Coronary artery (tissue), 2 donors: ENCODE measurements around the gene MRPL46.

ENCODE experiments used
- DNase-seq: peaks from one replicate; pipeline ENCODE4 v3.0.0-alpha.2; 2017; ENCODE audit warnings: low spot score
- H3K27ac ChIP-seq, 2 donors: fragments of 200-600 bp; sonication (generic); one replicate each; pipeline ENCODE4 v1.5.1; 2016 to 2019
- H3K4me3 ChIP-seq: fragments of 200-600 bp; sonication (generic); 2 replicates; pipeline ENCODE4 v1.5.1; 2016; ENCODE audit warnings: mild to moderate bottlenecking, moderate library complexity
- CTCF ChIP-seq: fragments of 200-600 bp; sonication (generic); IDR thresholded peaks from one replicate; pipeline ENCODE4 v1.5.1; 2019; ENCODE audit warnings: antibody characterized with exemption

MRPL46 gene

GRCh38 chr15:88431441-88431840 lies 35.7 kb downstream of the MRPL46 start:
- DNase-seq, result no peak
- Histone ChIP-seq H3K27ac (no peak overlapping the region), H3K4me3 (no peak overlapping the region)
- TF ChIP-seq CTCF, result no peak

GRCh38 chr15:88430051-88430450 lies 37.1 kb downstream of the MRPL46 start:
- DNase-seq, result no peak
- Histone ChIP-seq H3K4me3 (no peak overlapping the region), H3K27ac (no peak overlapping the region)
- no peak for TF ChIP-seq CTCF

- Histone ChIP-seq H3K27ac (no peak overlapping the region), H3K4me3 (no peak overlapping the region)
- TF ChIP-seq CTCF, result no peak
- no peak for DNase-seq
These were observed 38.2 kb downstream of the MRPL46 start for GRCh38 chr15:88428805-88429605.

- Histone ChIP-seq H3K27ac (no peak overlapping the region), H3K4me3 (no peak overlapping the region)
- no peak for TF ChIP-seq CTCF
- DNase-seq, result no peak
These were observed 39.1 kb downstream of the MRPL46 start for GRCh38 chr15:88428053-88428452.

- no peak for DNase-seq
- Histone ChIP-seq H3K27ac (no peak overlapping the region), H3K4me3 (no peak overlapping the region)
- no peak for TF ChIP-seq CTCF
These were observed 40.9 kb downstream of the MRPL46 start for GRCh38 chr15:88426304-88426703.

- Histone ChIP-seq H3K27ac (no peak overlapping the region), H3K4me3 (no peak overlapping the region)
- TF ChIP-seq CTCF, result no peak
- DNase-seq, result no peak
These were observed 43.9 kb downstream of the MRPL46 start for GRCh38 chr15:88423331-88423730.

GRCh38 chr15:88419830-88420229 lies 47.4 kb downstream of the MRPL46 start:
- no peak overlapping the region for H3K4me3 ChIP-seq
- DNase-seq, result no peak
- no peak overlapping the region for H3K27ac ChIP-seq
- no peak for TF ChIP-seq CTCF
